Activated CD4-positive, alpha-beta T cell treated with anti-CD3 and anti-CD28 coated beads, Interleukin-2, amount 50 U/mL, for 16 hours (primary cell): ENCODE measurements around the gene GPATCH8.
"Not testable (repeated sequence)": the region's sequence is repeated elsewhere in the genome, so short reads cannot be mapped to it uniquely, and the experiment has no call there.

ENCODE experiments used
- DNase-seq: peaks from one replicate; pipeline ENCODE4 v3.0.0-alpha.2; 2020

The GPATCH8 gene

GRCh38 chr17:44374306-44375195 is 128.7 kb downstream of the GPATCH8 start:
- DNase-seq = no peak

- no peak for DNase-seq
Measured at GRCh38 chr17:44372036-44372435, 131.2 kb downstream of the GPATCH8 start.

GRCh38 chr17:44369414-44370023 is 133.7 kb downstream of the GPATCH8 start:
- not testable (repeated sequence) for DNase-seq

GRCh38 chr17:44368391-44369243 is 134.6 kb downstream of the GPATCH8 start:
- DNase-seq = not testable (repeated sequence)

GRCh38 chr17:44367231-44367979 is 135.8 kb downstream of the GPATCH8 start:
- DNase-seq = no peak

- not testable (repeated sequence) for DNase-seq
Measured at GRCh38 chr17:44365051-44365450, 138.2 kb downstream of the GPATCH8 start.

GRCh38 chr17:44363613-44364159 is 139.5 kb downstream of the GPATCH8 start, which contains the start of gene FAM171A2:
Gene FAM171A2, minus strand, starts transcription at chr17:44363853. Its CDS starts 139 bp downstream, at chr17:44363714.
- DNase-seq = peak; percentile 54

GRCh38 chr17:44362949-44363612 is 140.1 kb downstream of the GPATCH8 start:
- no peak for DNase-seq

- DNase-seq = no peak
Measured at GRCh38 chr17:44362459-44362948, 140.7 kb downstream of the GPATCH8 start.

GRCh38 chr17:44361292-44362260 is 141.6 kb downstream of the GPATCH8 start:
- DNase-seq = no peak

- no peak for DNase-seq
Measured at GRCh38 chr17:44360826-44361225, 142.4 kb downstream of the GPATCH8 start.

GRCh38 chr17:44360144-44360533 is 143.1 kb downstream of the GPATCH8 start:
- DNase-seq = no peak

- no peak for DNase-seq
Measured at GRCh38 chr17:44359458-44360143, 143.6 kb downstream of the GPATCH8 start.

GRCh38 chr17:44359006-44359405 is 144.2 kb downstream of the GPATCH8 start:
- no peak for DNase-seq

GRCh38 chr17:44358066-44358465 is 145.1 kb downstream of the GPATCH8 start:
- DNase-seq = no peak

- DNase-seq = no peak
Measured at GRCh38 chr17:44356241-44356640, 147.0 kb downstream of the GPATCH8 start.

GRCh38 chr17:44355642-44356099 is 147.5 kb downstream of the GPATCH8 start:
- DNase-seq = no peak

GRCh38 chr17:44354582-44355561 is 148.3 kb downstream of the GPATCH8 start:
- DNase-seq = peak; percentile 42
